ENCODE results near the gene MRTFA. TPM values are rescaled to one million over a fixed set of nuclear protein-coding genes. Genes with fewer than 3 reads are reported as not detected.

Gene MRTFA
- total RNA-seq, 4 donors from 2014 or later, result 81.6 to 109 (median 94.5) TPM

GRCh38 chr22:40651057-40651456, 14.5 kb upstream of the MRTFA start:
- no peaks in the 10 kb centered on the region for H3K36me3 ChIP-seq
- no peak for TF ChIP-seq EP300 (IDR thresholded peaks at IDR 0.05)
- TF ChIP-seq POLR2A (IDR thresholded peaks at IDR 0.05), result no peak
- no peak for TF ChIP-seq POLR2AphosphoS5 (IDR thresholded peaks at IDR 0.05)
- no peak for TF ChIP-seq CTCF (IDR thresholded peaks at IDR 0.05)
- H3K4me3 ChIP-seq, result peak overlapping the region; percentile 63
- peak overlapping the region; percentile 99 for H3K27ac ChIP-seq
- H3K27me3 ChIP-seq, result no peaks in the 10 kb centered on the region
- no peak for DNase-seq (ENCODE audit: low spot score in 2 of 2)
- WGBS, result 46% methylated on average over 2 of the region's 2 CpGs
- no peaks in the 10 kb centered on the region for H3K9me3 ChIP-seq
- peaks cover 44% of the 10 kb centered on the region for H3K4me1 ChIP-seq

GRCh38 chr22:40648386-40648785, 11.9 kb upstream of the MRTFA start:
- H3K4me3 ChIP-seq, result no peak overlapping the region
- no peaks in the 10 kb centered on the region for H3K36me3 ChIP-seq
- TF ChIP-seq POLR2AphosphoS5 (IDR thresholded peaks at IDR 0.05) (no peak), CTCF (IDR thresholded peaks at IDR 0.05) (no peak), EP300 (IDR thresholded peaks at IDR 0.05) (no peak)
- WGBS, result 62% methylated on average over 10 of the region's 10 CpGs
- peak in 1 of 2 donors; percentile 66 for DNase-seq (ENCODE audit: low spot score in 2 of 2)
- H3K9me3 ChIP-seq, result no peaks in the 10 kb centered on the region
- H3K4me1 ChIP-seq, result peaks cover 28% of the 10 kb centered on the region
- H3K27ac ChIP-seq, result peak overlapping the region; percentile 25
- no peaks in the 10 kb centered on the region for H3K27me3 ChIP-seq

GRCh38 chr22:40645579-40646197, 9.2 kb upstream of the MRTFA start:
- no peaks in the 10 kb centered on the region for H3K36me3 ChIP-seq
- 63% methylated on average over 4 of the region's 4 CpGs for WGBS
- no peak for TF ChIP-seq POLR2A (IDR thresholded peaks at IDR 0.05)
- no peak for TF ChIP-seq POLR2AphosphoS5 (IDR thresholded peaks at IDR 0.05)
- no peak for TF ChIP-seq CTCF (IDR thresholded peaks at IDR 0.05)
- TF ChIP-seq EP300 (IDR thresholded peaks at IDR 0.05), result no peak
- no peaks in the 10 kb centered on the region for H3K9me3 ChIP-seq
- H3K4me1 ChIP-seq, result peaks cover 9% of the 10 kb centered on the region
- H3K4me3 ChIP-seq, result no peak overlapping the region
- peak overlapping the region; percentile 71 for H3K27ac ChIP-seq
- DNase-seq (ENCODE audit: low spot score in 2 of 2), result peak in 1 of 2 donors; percentile 28
- no peaks in the 10 kb centered on the region for H3K27me3 ChIP-seq

- 94% methylated on average over 4 of the region's 4 CpGs for WGBS
- H3K4me3 ChIP-seq, result no peak overlapping the region
- peaks cover 19% of the 10 kb centered on the region for H3K4me1 ChIP-seq
- H3K27me3 ChIP-seq, result no peaks in the 10 kb centered on the region
- no peak for DNase-seq (ENCODE audit: low spot score in 2 of 2)
- H3K36me3 ChIP-seq, result no peaks in the 10 kb centered on the region
- TF ChIP-seq EP300 (IDR thresholded peaks at IDR 0.05) (no peak), POLR2A (IDR thresholded peaks at IDR 0.05) (no peak), CTCF (IDR thresholded peaks at IDR 0.05) (no peak), POLR2AphosphoS5 (IDR thresholded peaks at IDR 0.05) (no peak)
- no peak overlapping the region for H3K27ac ChIP-seq
- no peaks in the 10 kb centered on the region for H3K9me3 ChIP-seq
Measured at GRCh38 chr22:40642316-40642715, 5.8 kb upstream of the MRTFA start.

GRCh38 chr22:40641269-40641668, 4.8 kb upstream of the MRTFA start:
- Histone ChIP-seq H3K36me3 (no peaks in the 10 kb centered on the region), H3K4me1 (peaks cover 15% of the 10 kb centered on the region), H3K27ac (no peak overlapping the region), H3K9me3 (no peaks in the 10 kb centered on the region), H3K27me3 (no peaks in the 10 kb centered on the region), H3K4me3 (no peak overlapping the region)
- 96% methylated on average over 6 of the region's 6 CpGs for WGBS
- no peak for DNase-seq (ENCODE audit: low spot score in 2 of 2)
- TF ChIP-seq CTCF (IDR thresholded peaks at IDR 0.05), result no peak
- no peak for TF ChIP-seq POLR2AphosphoS5 (IDR thresholded peaks at IDR 0.05)
- no peak for TF ChIP-seq EP300 (IDR thresholded peaks at IDR 0.05)
- no peak for TF ChIP-seq POLR2A (IDR thresholded peaks at IDR 0.05)
